OCI-LY7 (cell line): ENCODE measurements around the gene YJU2.

Source experiments
- CTCF ChIP-seq: fragments of 200-600 bp; sonication (generic); conservative IDR thresholded peaks from 2 replicates; pipeline ENCODE4 v1.5.1; 2014; ENCODE audit warnings: mild to moderate bottlenecking, antibody characterized with exemption, low read length, moderate library complexity, mixed read lengths
- EZH2phosphoT487 ChIP-seq: fragments of 200-600 bp; sonication (generic); IDR thresholded peaks from 2 replicates; pipeline ENCODE4 v1.6.1; 2018; ENCODE audit warnings: low read depth, borderline replicate concordance, mild to moderate bottlenecking, mixed run types, antibody characterized with exemption, low read length, moderate library complexity, mixed read lengths

GRCh38 chr19:4297901-4298809, 51.3 kb downstream of the YJU2 start:
- TF ChIP-seq CTCF (no peak), EZH2phosphoT487 (no peak)
